Liver (tissue), 9 donors: Measurements from ENCODE around the gene OCA2. TPM values are rescaled to one million over a fixed set of nuclear protein-coding genes. Genes with fewer than 3 reads are reported as not detected.

Experiments used
- DNase-seq: peaks from one replicate; pipeline ENCODE4 v3.0.0-alpha.2; 2017; ENCODE audit warnings: low spot score
- H3K27ac ChIP-seq, 2 donors: one replicate each; pipeline ENCODE4 v1.7.0; 2013; ENCODE audit warnings: inconsistent platforms in 2 of 2, low read length in 2 of 2, control low read depth in 1 of 2, low read depth in 1 of 2, mild to moderate bottlenecking in 1 of 2
- H3K27me3 ChIP-seq, 4 donors: one replicate each; pipeline versions ENCODE4 v1.6.1 to v1.7.0; 2013; ENCODE audit warnings: low read length in 3 of 4, inconsistent platforms in 1 of 4, mild to moderate bottlenecking in 1 of 4, moderate library complexity in 1 of 4; ENCODE audit not compliant: control insufficient read depth in 4 of 4, insufficient read depth in 4 of 4
- H3K36me3 ChIP-seq, 4 donors: one replicate each; pipeline versions ENCODE4 v1.6.1 to v1.7.0; 2013; ENCODE audit warnings: low read length in 3 of 4, mild to moderate bottlenecking in 3 of 4, low read depth in 1 of 4, moderate library complexity in 1 of 4; ENCODE audit not compliant: control insufficient read depth in 4 of 4, insufficient read depth in 3 of 4
- H3K4me1 ChIP-seq, 4 donors: one replicate each; pipeline versions ENCODE4 v1.6.1 to v1.7.0; 2013; ENCODE audit warnings: low read length in 3 of 4, mild to moderate bottlenecking in 3 of 4, moderate library complexity in 1 of 4; ENCODE audit not compliant: control insufficient read depth in 4 of 4, insufficient read depth in 4 of 4
- H3K4me3 ChIP-seq, 3 donors: one replicate each; pipeline versions ENCODE4 v1.6.1 to v1.7.0; 2013; ENCODE audit warnings: low read length in 3 of 3, control low read depth in 1 of 3, low read depth in 1 of 3, mild to moderate bottlenecking in 1 of 3
- H3K9ac ChIP-seq, 2 donors: one replicate each; pipeline ENCODE4 v1.7.0; 2013; ENCODE audit warnings: low read length in 2 of 2, mild to moderate bottlenecking in 2 of 2, moderate library complexity in 2 of 2, control low read depth in 1 of 2, low read depth in 1 of 2
- H3K9me3 ChIP-seq, 4 donors: one replicate each; pipeline versions ENCODE4 v1.6.1 to v1.7.0; 2013; ENCODE audit warnings: low read length in 3 of 4; ENCODE audit not compliant: control insufficient read depth in 4 of 4
- EGR1 ChIP-seq, 2 donors: IDR thresholded peaks; 2 replicates each; pipeline ENCODE4 v1.6.1; 2016 to 2018; ENCODE audit warnings: antibody characterized with exemption in 2 of 2, low read depth in 2 of 2
- FOXA1 ChIP-seq: IDR thresholded peaks from 2 replicates; pipeline ENCODE4 v1.6.1; 2016; ENCODE audit warnings: antibody characterized with exemption
- FOXA2 ChIP-seq: IDR thresholded peaks from 2 replicates; pipeline ENCODE4 v1.6.1; 2016; ENCODE audit warnings: antibody characterized with exemption
- HNF4A ChIP-seq, 2 donors: conservative IDR thresholded peaks; 2 replicates each; pipeline ENCODE4 v1.6.1; 2016; ENCODE audit warnings: antibody characterized with exemption in 2 of 2, mild to moderate bottlenecking in 2 of 2
- HNF4G ChIP-seq: IDR thresholded peaks from 2 replicates; pipeline ENCODE4 v1.6.1; 2016; ENCODE audit warnings: antibody characterized with exemption
- JUND ChIP-seq, 2 donors: IDR thresholded peaks; 2 replicates each; pipeline ENCODE4 v1.6.1; 2016; ENCODE audit warnings: antibody characterized with exemption in 2 of 2
- NR2F2 ChIP-seq: IDR thresholded peaks from 2 replicates; pipeline ENCODE4 v1.6.1; 2016; ENCODE audit warnings: antibody characterized with exemption
- RXRA ChIP-seq, 2 donors: IDR thresholded peaks; 2 replicates each; pipeline ENCODE4 v1.6.1; 2017 to 2018; ENCODE audit warnings: antibody characterized with exemption in 2 of 2, mild to moderate bottlenecking in 1 of 2
- TAF1 ChIP-seq: conservative IDR thresholded peaks from 2 replicates; pipeline ENCODE4 v1.6.1; 2016; ENCODE audit warnings: antibody characterized with exemption, mild to moderate bottlenecking
- YY1 ChIP-seq: IDR thresholded peaks from 2 replicates; pipeline ENCODE4 v1.6.1; 2016; ENCODE audit warnings: antibody characterized with exemption, mild to moderate bottlenecking
- WGBS: extraction: QIAGEN DNeasy Blood & Tissue Kit; methylation state at CpG from one replicate; pipeline ENCODE4 v1.1.7; 2013; 5-methylcytosine and 5-hydroxymethylcytosine counted together
- polyA plus RNA-seq, 2 donors: library from polyadenylated mRNA; stranded (reverse) in 1 of 2; unstranded in 1 of 2; fragments of 200-250 nt in 1 of 2; fragments of >200 nt in 1 of 2; fragmentation: Nextera tagmentation in 1 of 2; extraction: Ambion mirVana in 1 of 2; gene quantifications; one replicate each; pipeline versions ENCODE4 v1.2.1 to v1.2.3, GENCODE V29; 2013 to 2015
- total RNA-seq, 2 donors: library from RNA; depleted of rRNA; stranded (reverse); fragments of >200 nt; gene quantifications; one replicate each; pipeline ENCODE4 v1.2.3, GENCODE V29; 2014
- TF ChIP-seq, protein P1 (sequence below): IDR thresholded peaks from 2 replicates; pipeline ENCODE4 v1.6.1; 2016; ENCODE audit warnings: antibody characterized with exemption, mild to moderate bottlenecking
- TF ChIP-seq, protein P2 (sequence below): IDR thresholded peaks from 2 replicates; pipeline ENCODE4 v1.6.1; 2016; ENCODE audit warnings: antibody characterized with exemption
- TF ChIP-seq, protein P3 (sequence below): fragments of 150-350 bp; IDR thresholded peaks from 2 replicates; pipeline ENCODE4 v1.5.1; 2017; ENCODE audit warnings: improper control_type of control experiment, low read depth, low read length; ENCODE audit not compliant: missing input control
- TF ChIP-seq, protein P4 (sequence below): IDR thresholded peaks from 2 replicates; pipeline ENCODE4 v1.6.1; 2016; ENCODE audit warnings: antibody characterized with exemption
- donor health status: healthy.
- donor health status: healthy.
- donor health status: healthy.
- donor health status: healthy.
- donor health status: healthy.

OCA2 gene
- total and polyA plus RNA-seq, 4 donors, result 0.02 to 0.56 (median 0.15) TPM

DNA sequence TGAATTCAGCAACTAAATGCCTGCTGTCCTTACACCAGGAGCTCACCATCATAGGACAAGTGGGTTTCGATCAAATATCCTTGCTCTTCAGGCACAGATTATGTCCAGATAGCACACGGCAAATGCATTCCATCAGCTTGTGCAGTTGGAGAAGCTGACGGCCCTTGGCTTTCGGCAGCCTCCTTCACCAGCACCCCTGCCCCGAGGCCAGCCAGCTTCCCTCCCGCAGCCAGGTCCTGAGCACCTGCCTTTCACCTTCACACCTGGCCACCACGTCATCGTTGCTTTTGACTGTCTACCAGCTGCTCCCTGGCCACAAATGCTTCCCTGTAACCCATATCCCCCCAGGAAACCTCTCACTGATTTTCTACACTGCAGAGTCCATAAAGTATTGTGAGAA is 355.5 kb downstream of the OCA2 start:
- no peak for DNase-seq
- no peaks in the 10 kb centered on the region for H3K36me3 ChIP-seq
- 88% methylated on average over 8 of the region's 8 CpGs for WGBS
- peaks cover 0 to 2% (median 0%) of the 10 kb centered on the region in 4 donors for H3K27me3 ChIP-seq
- no peaks in the 10 kb centered on the region for H3K9me3 ChIP-seq
- no peak overlapping the region for H3K4me3 ChIP-seq
- TF ChIP-seq TAF1 (no peak), HNF4A (conservative IDR thresholded peaks at IDR 0.05) (no peak), FOXA1 (no peak), FOXA2 (no peak)
- no peak overlapping the region for H3K9ac ChIP-seq
- no peaks in the 10 kb centered on the region for H3K4me1 ChIP-seq
- H3K27ac ChIP-seq, result no peak overlapping the region

DNA sequence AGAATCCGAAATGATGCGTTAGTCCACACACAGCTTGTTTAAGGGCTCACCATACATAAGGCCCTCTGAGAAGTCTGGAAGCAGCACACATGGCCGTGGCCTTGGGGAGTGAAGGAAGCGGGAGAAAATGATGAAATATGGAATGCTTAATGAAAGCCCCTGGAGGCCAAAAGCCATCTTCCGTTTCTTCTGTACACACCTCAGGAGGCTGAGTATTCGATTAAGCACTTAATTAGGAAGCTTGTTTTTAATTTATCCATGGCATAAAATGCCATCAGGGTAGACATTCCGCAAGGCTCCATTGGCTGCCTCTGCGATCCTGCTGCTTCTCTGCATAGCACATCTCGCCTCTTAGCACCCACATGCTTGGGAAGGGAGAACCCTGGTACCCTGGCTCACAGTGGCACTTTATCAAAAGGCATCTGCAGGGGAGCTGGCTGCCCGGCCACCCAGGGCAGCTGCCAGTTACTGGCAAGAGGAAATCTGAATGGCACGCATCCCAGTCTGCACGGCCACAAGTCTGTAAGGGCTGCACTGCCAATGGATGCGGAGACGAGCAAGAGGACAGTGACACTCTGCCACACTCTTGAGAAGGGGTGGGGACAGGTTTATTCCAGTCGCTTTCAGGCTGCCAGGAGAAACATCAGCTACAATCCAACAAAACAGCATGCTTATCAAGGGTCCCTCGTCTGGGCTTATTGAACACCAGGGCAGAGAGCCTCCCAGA is 356.2 kb downstream of the OCA2 start:
- TF ChIP-seq, protein P1, sequence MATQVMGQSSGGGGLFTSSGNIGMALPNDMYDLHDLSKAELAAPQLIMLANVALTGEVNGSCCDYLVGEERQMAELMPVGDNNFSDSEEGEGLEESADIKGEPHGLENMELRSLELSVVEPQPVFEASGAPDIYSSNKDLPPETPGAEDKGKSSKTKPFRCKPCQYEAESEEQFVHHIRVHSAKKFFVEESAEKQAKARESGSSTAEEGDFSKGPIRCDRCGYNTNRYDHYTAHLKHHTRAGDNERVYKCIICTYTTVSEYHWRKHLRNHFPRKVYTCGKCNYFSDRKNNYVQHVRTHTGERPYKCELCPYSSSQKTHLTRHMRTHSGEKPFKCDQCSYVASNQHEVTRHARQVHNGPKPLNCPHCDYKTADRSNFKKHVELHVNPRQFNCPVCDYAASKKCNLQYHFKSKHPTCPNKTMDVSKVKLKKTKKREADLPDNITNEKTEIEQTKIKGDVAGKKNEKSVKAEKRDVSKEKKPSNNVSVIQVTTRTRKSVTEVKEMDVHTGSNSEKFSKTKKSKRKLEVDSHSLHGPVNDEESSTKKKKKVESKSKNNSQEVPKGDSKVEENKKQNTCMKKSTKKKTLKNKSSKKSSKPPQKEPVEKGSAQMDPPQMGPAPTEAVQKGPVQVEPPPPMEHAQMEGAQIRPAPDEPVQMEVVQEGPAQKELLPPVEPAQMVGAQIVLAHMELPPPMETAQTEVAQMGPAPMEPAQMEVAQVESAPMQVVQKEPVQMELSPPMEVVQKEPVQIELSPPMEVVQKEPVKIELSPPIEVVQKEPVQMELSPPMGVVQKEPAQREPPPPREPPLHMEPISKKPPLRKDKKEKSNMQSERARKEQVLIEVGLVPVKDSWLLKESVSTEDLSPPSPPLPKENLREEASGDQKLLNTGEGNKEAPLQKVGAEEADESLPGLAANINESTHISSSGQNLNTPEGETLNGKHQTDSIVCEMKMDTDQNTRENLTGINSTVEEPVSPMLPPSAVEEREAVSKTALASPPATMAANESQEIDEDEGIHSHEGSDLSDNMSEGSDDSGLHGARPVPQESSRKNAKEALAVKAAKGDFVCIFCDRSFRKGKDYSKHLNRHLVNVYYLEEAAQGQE, result no peak
- TF ChIP-seq HNF4G, result no peak
- no peaks in the 10 kb centered on the region for H3K4me1 ChIP-seq
- no peak overlapping the region for H3K4me3 ChIP-seq
- WGBS, result 78% methylated on average over 16 of the region's 16 CpGs
- peaks cover 0 to 2% (median 0%) of the 10 kb centered on the region in 4 donors for H3K27me3 ChIP-seq
- no peak overlapping the region for H3K27ac ChIP-seq
- no peaks in the 10 kb centered on the region for H3K36me3 ChIP-seq
- no peak overlapping the region for H3K9ac ChIP-seq
- no peak for DNase-seq
- no peaks in the 10 kb centered on the region for H3K9me3 ChIP-seq

DNA sequence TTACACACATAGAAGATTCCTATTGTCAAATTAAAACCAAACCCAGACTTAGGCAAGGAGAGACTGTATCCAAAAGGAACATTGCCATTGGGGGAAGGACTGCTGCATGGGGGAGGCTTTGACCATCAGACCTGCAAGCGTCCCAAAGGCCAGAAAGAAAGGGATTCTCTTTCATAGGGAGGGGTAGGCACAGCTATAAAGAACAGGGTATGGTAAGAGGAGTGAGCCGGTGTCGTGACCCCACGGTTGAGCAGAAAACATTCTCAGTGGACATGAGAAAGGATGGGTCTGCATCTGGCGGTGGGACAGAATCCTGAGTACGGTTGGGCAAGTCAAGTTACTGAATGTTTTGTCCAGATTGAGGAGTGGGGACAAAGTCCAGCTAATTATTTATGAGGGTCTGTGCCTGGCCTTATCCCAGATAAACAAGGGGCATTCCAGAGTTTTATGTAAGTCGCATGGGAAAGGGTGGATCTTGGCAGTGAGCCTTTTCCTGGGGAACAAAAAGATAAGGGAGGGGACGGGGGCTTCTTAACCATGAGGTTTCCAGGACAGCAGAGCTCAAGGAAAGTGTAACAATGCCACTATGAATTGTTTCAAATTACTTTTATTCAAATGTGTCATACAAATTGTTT is 357.8 kb downstream of the OCA2 start:
- no peak for DNase-seq
- no peak for TF ChIP-seq JUND (IDR thresholded peaks at IDR 0.05)
- TF ChIP-seq, protein P1, result no peak
- TF ChIP-seq, protein P2, sequence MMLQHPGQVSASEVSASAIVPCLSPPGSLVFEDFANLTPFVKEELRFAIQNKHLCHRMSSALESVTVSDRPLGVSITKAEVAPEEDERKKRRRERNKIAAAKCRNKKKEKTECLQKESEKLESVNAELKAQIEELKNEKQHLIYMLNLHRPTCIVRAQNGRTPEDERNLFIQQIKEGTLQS, result no peak
- TF ChIP-seq TAF1, result no peak
- no peak for TF ChIP-seq EGR1 (IDR thresholded peaks at IDR 0.05; ENCODE audit: low read depth in 2 of 2)
- TF ChIP-seq NR2F2, result no peak
- no peak for TF ChIP-seq RXRA (IDR thresholded peaks at IDR 0.05)
- TF ChIP-seq, protein P3, sequence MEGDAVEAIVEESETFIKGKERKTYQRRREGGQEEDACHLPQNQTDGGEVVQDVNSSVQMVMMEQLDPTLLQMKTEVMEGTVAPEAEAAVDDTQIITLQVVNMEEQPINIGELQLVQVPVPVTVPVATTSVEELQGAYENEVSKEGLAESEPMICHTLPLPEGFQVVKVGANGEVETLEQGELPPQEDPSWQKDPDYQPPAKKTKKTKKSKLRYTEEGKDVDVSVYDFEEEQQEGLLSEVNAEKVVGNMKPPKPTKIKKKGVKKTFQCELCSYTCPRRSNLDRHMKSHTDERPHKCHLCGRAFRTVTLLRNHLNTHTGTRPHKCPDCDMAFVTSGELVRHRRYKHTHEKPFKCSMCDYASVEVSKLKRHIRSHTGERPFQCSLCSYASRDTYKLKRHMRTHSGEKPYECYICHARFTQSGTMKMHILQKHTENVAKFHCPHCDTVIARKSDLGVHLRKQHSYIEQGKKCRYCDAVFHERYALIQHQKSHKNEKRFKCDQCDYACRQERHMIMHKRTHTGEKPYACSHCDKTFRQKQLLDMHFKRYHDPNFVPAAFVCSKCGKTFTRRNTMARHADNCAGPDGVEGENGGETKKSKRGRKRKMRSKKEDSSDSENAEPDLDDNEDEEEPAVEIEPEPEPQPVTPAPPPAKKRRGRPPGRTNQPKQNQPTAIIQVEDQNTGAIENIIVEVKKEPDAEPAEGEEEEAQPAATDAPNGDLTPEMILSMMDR, result no peak
- TF ChIP-seq HNF4G, result no peak
- TF ChIP-seq, protein P4, sequence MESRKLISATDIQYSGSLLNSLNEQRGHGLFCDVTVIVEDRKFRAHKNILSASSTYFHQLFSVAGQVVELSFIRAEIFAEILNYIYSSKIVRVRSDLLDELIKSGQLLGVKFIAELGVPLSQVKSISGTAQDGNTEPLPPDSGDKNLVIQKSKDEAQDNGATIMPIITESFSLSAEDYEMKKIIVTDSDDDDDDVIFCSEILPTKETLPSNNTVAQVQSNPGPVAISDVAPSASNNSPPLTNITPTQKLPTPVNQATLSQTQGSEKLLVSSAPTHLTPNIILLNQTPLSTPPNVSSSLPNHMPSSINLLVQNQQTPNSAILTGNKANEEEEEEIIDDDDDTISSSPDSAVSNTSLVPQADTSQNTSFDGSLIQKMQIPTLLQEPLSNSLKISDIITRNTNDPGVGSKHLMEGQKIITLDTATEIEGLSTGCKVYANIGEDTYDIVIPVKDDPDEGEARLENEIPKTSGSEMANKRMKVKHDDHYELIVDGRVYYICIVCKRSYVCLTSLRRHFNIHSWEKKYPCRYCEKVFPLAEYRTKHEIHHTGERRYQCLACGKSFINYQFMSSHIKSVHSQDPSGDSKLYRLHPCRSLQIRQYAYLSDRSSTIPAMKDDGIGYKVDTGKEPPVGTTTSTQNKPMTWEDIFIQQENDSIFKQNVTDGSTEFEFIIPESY, result no peak
- no peak for TF ChIP-seq YY1
- Histone ChIP-seq H3K27me3 (peaks cover 0 to 2% (median 0%) of the 10 kb centered on the region in 4 donors), H3K9me3 (no peaks in the 10 kb centered on the region), H3K4me1 (no peaks in the 10 kb centered on the region), H3K9ac (no peak overlapping the region), H3K36me3 (no peaks in the 10 kb centered on the region), H3K27ac (no peak overlapping the region), H3K4me3 (no peak overlapping the region)
- 67% methylated on average over 8 of the region's 8 CpGs for WGBS
